ENCODE measurements around the gene HDAC4. TPM values are rescaled to one million over a fixed set of nuclear protein-coding genes. Genes with fewer than 3 reads are reported as not detected.
"Not testable (repeated sequence)": the region's sequence is repeated elsewhere in the genome, so short reads cannot be mapped to it uniquely, and the experiment has no call there.

Gene HDAC4
- total and polyA plus RNA-seq, 7 donors: 7.9 to 329 (median 129) TPM

- no peak for TF ChIP-seq CTCF (IDR thresholded peaks at IDR 0.05)
- peaks cover 0 to 8% of the 10 kb centered on the region in 2 donors for H3K36me3 ChIP-seq (ENCODE audit: insufficient read depth in 1 of 2, low read depth in 1 of 2)
- H3K27ac ChIP-seq: peak overlapping the region; percentile 97
- peaks cover 77% of the 10 kb centered on the region for H3K4me1 ChIP-seq
- 88 to 92% (median 88%) methylated on average over 31 of the region's 31 CpGs for WGBS, 3 donors
- H3K4me3 ChIP-seq: peak overlapping the region; percentile 4
- DNase-seq (peak in 1 of 2 donors; percentile 54), ATAC-seq (peak in 2 of 4 donors; percentile 21 to 30)
- intact Hi-C loops (cut with DNase I): no loop called here
- no peaks in the 10 kb centered on the region for H3K27me3 ChIP-seq (ENCODE audit: insufficient read depth in 3 of 3, low read length in 2 of 3)
- H3K9me3 ChIP-seq: no peaks in the 10 kb centered on the region
Measured at GRCh38 chr2:239283961-239284795, 116.6 kb downstream of the HDAC4 start.

GRCh38 chr2:239283288-239283945 is 117.4 kb downstream of the HDAC4 start:
- Histone ChIP-seq H3K27me3 (ENCODE audit: insufficient read depth in 3 of 3, low read length in 2 of 3) (no peaks in the 10 kb centered on the region), H3K4me1 (peaks cover 77% of the 10 kb centered on the region), H3K9me3 (no peaks in the 10 kb centered on the region), H3K27ac (peak overlapping the region; percentile 97), H3K36me3 (ENCODE audit: insufficient read depth in 1 of 2, low read depth in 1 of 2) (peaks cover 0 to 8% of the 10 kb centered on the region in 2 donors), H3K4me3 (no peak overlapping the region)
- intact Hi-C loops (cut with DNase I): no loop called here
- ATAC-seq (no peak), DNase-seq (peak in 1 of 2 donors; percentile 44)
- WGBS, 3 donors: 89 to 94% (median 93%) methylated on average over 29 of the region's 29 CpGs
- no peak for TF ChIP-seq CTCF (IDR thresholded peaks at IDR 0.05)

GRCh38 chr2:239282448-239283287 is 118.2 kb downstream of the HDAC4 start:
- Histone ChIP-seq H3K4me1 (peaks cover 75% of the 10 kb centered on the region), H3K27me3 (ENCODE audit: insufficient read depth in 3 of 3, low read length in 2 of 3) (no peaks in the 10 kb centered on the region), H3K9me3 (no peaks in the 10 kb centered on the region), H3K36me3 (ENCODE audit: insufficient read depth in 1 of 2, low read depth in 1 of 2) (peaks cover 0 to 8% of the 10 kb centered on the region in 2 donors), H3K4me3 (no peak overlapping the region), H3K27ac (peak overlapping the region; percentile 97)
- DNase-seq: peak in 1 of 2 donors; percentile 49
- 92 to 97% (median 96%) methylated on average over 9 of the region's 9 CpGs for WGBS, 3 donors
- ATAC-seq: no peak
- TF ChIP-seq CTCF (IDR thresholded peaks at IDR 0.05): no peak
- intact Hi-C loops (cut with DNase I): no loop called here

GRCh38 chr2:239280296-239281017 is 120.4 kb downstream of the HDAC4 start:
- 37 to 42% (median 40%) methylated on average over 14 of the region's 14 CpGs for WGBS, 3 donors
- H3K27me3 ChIP-seq (ENCODE audit: insufficient read depth in 3 of 3, low read length in 2 of 3); H3K9me3 ChIP-seq; H3K36me3 ChIP-seq (ENCODE audit: insufficient read depth in 1 of 2, low read depth in 1 of 2); intact Hi-C loops (cut with DNase I): not testable (repeated sequence)
- Histone ChIP-seq H3K4me1 (peaks cover 75% of the 10 kb centered on the region), H3K4me3 (peak overlapping the region; percentile 63), H3K27ac (peak overlapping the region; percentile 93)
- ATAC-seq (peak; percentile 38 to 59 (median 49)), DNase-seq (peak; percentile 74 to 83)

Measured in psoas muscle (tissue), 8 donors.